GM03348 (cell line): ENCODE data around the gene BAX.

Experiments
- DNase-seq: peaks from one replicate; pipeline ENCODE4 v3.0.0; 2012; ENCODE audit warnings: low spot score

Gene BAX

DNA sequence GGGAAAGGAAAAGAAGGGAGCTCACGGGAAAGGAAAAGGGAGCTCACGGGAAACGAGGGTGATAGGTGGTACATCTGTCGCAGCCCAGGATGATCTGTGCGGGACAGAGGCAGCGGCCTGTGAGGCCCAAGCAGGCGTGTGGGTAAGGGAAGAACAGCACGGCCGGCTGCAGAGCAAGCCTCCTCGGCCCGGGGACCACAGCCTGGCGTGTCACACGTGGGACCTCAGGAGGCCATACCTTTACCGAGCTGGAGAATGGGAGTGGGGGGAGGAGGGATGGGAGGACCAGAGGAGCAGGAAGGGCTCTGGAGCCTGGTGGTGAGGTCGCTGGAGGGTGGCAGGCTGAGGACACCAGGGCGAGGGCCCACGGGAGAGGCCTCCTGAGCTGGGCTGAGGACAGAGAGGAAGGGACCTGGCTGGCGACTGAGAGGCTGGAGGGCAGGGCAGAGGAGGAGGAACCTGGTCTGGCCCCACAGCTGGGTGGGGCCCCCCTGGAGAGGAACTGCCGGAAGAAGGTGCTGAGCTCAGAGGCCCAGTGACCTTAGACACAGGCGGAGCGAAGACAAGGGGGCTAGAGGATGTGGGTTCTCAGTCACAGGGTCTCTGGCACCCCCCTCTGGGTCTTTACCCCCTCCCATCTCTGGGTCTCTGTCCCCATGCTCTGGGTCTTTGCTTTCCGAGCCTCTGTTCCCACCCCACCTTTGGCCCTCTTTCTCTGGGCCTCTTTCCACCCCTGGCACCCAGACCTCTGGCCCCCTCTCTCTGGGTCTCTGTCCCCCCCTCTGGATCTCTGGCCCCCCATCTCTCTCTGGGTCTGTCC lies 7.6 kb downstream of the BAX start:
- DNase-seq, result peak; percentile 47

DNA sequence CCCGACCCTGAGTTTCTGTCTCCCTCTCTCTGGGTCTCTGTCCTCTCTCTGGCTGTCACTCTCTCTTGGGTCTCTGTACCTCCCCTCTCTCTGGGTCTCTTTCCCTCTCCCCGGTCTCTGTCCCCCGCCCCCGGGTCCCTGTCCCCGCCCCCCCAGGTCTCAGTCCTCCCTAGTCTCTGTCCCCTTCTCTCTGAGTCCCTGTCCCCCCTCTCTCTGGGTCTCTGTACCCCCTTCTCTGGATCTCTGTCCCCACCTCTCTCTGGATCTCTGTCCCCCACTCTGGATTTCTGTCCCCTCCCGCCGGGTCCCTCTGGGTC lies 8.1 kb downstream of the BAX start:
- no peak for DNase-seq

GRCh38 chr19:48963371-48964204 lies 8.9 kb downstream of the BAX start:
- DNase-seq, result peak; percentile 83

GRCh38 chr19:48964205-48965039 lies 9.7 kb downstream of the BAX start:
- DNase-seq, result peak; percentile 60

DNA sequence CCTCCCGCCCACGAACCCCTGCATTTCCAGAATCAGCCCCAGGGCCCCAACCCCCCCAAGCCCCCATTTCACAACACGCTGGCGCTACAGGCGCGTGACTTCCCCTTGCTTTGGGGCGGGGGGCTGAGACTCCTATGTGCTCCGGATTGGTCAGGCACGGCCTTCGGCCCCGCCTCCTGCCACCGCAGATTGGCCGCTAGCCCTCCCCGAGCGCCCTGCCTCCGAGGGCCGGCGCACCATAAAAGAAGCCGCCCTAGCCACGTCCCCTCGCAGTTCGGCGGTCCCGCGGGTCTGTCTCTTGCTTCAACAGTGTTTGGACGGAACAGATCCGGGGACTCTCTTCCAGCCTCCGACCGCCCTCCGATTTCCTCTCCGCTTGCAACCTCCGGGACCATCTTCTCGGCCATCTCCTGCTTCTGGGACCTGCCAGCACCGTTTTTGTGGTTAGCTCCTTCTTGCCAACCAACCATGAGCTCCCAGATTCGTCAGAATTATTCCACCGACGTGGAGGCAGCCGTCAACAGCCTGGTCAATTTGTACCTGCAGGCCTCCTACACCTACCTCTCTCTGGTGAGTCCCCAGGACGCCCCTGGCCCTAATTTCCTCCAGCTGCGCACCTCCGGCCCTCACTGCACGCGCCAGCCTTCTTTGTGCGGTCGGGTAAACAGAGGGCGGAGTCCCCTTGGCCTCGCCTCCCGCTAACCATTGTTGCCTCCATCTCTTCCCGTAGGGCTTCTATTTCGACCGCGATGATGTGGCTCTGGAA lies 10.5 kb downstream of the BAX start, which contains the start of gene FTL:
TSS of gene FTL (plus strand) at position 270 of the 766 bp plus-strand sequence. CDS start at position 469, 199 bp downstream.
- DNase-seq, result peak; percentile 98

GRCh38 chr19:48965806-48966540 lies 11.3 kb downstream of the BAX start:
- DNase-seq, result peak; percentile 65

GRCh38 chr19:48966541-48967345 lies 12.1 kb downstream of the BAX start:
- no peak for DNase-seq

DNA sequence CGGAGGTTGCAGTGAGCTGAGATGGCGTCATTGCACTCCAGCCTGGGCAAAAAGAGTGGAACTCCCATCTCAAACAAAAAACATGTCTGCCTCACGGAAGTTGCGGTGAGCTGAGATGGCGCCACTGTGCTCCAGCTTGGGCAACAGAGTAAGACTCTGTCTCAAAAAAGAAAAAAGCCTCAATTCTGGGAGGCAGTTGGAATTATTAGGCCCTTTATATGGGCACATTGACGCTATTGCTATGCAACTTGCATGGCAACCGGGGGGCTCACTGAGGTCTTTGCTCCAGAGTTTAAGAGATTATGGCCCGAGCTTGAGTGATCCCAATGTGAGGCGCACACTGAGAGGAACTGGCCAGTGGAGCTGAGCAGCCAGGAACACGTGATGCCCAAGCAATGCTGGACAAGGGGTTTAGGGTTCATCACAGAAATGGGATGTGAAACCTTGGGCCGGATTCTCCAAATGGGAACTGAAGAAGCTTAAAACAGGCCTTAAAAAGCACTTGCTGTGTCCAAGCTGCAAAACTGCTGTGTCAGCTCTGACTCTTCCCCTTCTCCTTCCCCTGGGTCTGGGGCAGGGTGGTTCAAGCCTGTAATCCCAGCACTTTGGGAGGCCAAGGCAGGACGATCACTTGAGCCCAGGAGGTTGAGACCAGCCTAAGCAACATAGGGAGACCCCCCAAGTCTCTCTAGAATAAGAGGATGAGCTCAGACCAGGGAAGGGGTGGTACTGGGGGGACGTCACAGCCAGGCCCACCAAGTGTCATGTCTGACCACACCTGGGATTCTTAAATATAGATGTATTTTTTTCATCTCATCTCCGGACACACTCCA lies 12.9 kb downstream of the BAX start:
- no peak for DNase-seq

GRCh38 chr19:48968179-48968661 lies 13.5 kb downstream of the BAX start:
- DNase-seq, result peak; percentile 38

- no peak for DNase-seq
Measured at GRCh38 chr19:48968813-48969218, 14.1 kb downstream of the BAX start.

GRCh38 chr19:48969276-48970138 lies 14.8 kb downstream of the BAX start:
- no peak for DNase-seq

DNA sequence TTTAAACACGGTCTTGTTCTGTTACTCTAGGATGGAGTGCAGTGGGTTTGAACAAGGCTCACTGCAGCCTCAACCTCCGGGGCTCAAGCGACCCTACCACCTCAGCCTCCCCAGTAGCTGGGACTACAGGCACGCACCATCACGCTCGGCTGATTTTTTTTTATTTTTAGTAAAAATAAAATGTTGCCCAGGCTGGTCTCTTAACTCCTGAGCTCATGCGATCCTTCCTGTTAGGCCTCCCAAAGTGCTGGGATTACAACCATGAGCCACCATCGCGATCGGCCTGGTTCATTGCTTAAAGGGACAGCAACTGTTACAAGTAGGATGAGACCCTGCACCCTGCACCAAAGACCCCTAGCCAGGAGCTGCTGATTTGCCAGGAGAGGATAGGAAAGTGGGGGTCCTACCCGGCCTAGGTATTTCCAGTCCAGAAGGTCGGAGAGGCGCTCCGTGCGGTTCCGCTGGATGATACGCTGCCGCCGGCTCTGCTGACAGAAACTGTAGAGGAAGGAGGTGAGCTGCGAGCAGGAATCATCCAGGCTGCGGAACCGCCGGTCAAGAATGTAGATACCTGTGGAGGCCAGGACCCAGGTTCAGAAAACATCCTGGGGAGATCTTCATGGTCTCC lies 15.6 kb downstream of the BAX start:
- no peak for DNase-seq

DNA sequence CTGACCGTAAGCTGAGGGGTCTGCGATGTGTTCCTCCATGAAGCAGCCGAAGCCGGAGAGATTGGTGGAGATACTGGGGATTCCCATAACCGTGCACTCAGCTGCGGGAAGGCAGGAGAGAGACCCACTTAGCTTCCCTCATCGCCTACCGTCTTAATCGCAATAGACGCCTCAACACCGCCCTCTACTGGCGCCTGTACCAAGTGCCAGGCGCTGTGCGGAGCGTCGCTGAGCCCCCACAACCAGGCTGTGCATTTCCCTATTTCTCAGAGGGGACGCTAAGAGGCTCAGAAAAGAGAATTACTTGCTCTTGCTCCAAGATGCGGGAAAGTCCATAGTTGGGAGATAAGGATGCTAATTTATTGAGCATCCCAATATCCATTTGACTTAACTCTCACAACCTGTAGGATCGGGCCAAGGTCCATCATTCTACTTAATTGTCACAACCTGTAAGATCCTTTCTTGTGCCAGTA lies 16.3 kb downstream of the BAX start:
- DNase-seq, result peak; percentile 81

GRCh38 chr19:48975947-48976847 lies 21.5 kb downstream of the BAX start:
- DNase-seq, result no peak

- no peak for DNase-seq
Measured at GRCh38 chr19:48977061-48977460, 22.4 kb downstream of the BAX start.

DNA sequence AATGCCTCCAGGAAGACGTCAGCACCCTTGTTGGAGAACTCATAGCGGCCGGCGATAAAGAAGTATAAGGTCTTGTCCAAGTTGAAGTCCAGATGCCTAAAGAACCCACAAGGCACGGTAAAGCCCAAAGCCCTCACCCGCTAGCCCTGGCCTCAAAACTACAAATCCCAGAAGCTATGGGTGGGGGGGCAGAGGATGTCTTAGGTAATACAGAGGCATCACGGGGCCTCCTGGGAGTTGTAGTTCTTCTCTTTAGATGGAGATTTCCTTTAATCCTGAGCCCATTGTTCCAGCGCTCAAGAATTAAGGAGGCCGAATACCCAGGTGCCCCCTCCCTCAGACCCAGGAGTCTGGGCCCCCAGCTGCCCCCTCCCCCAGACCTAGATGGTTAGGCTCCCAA lies 27.6 kb downstream of the BAX start:
- DNase-seq, result no peak
